ENCODE measurements around the gene EVI5L.

DNA sequence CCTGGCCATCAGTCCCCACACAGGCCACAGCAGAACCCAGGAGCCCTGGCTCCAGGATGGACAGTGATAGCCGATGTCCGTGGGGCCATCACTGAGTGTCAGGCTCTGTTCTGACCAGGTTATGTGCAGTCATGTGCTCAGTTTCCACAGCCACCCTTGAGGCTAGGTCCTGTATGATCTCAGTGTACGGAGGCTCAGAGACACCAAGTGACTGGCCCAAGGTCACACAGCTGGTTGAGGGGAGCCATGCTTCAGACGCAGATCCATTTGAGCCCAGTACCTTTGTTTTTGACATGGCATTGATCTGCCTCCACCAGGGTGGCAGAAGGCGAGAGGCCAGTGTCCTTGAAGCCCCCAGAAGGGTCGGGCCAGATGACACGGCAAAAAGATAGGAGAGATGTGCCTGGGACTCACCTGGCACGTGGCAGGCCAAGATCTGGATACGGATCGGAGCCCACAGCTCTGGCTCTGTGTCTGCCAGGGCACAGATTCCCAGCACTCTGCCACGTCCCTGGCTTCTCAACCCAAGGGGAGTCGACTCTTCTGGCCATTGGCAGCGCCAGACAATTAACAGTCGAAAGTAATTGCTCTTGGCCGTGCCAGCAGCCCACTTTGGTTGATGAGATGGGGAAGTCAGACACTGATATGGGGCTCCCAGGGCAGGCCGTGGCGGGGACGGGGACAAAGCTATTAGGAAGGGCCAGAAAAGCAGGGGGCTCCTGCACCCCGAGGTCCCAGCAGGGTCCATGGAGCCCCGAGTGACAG lies 15.6 kb downstream of the EVI5L start:
- no peak for TF ChIP-seq CTCF (IDR thresholded peaks at IDR 0.05)
- TF ChIP-seq POLR2A (IDR thresholded peaks at IDR 0.05), result no peak

Measured in tibial nerve (tissue), 3 donors.